HEK293 (cell line): Measurements from ENCODE around the gene TGFB2.

Experiments
- REPIN1 ChIP-seq: fragments of 450-650 bp; formaldehyde crosslinking; IDR thresholded peaks from 2 replicates; pipeline ENCODE4 v1.5.1; 2017; ENCODE audit warnings: missing biosample characterization, missing genetic modification characterization, low read depth
- ZBTB26 ChIP-seq: fragments of 450-650 bp; formaldehyde crosslinking; optimal IDR thresholded peaks from 2 replicates; pipeline ENCODE3; 2016; ENCODE audit warnings: missing biosample characterization, mild to moderate bottlenecking, missing genetic modification characterization
- ZEB2 ChIP-seq: fragments of 450-650 bp; formaldehyde crosslinking; IDR thresholded peaks from 2 replicates; pipeline ENCODE4 v1.5.1; 2016; ENCODE audit warnings: missing biosample characterization, missing genetic modification characterization
- ZNF248 ChIP-seq: fragments of 450-650 bp; formaldehyde crosslinking; IDR thresholded peaks from 2 replicates; pipeline ENCODE4 v1.5.1; 2017; ENCODE audit warnings: missing biosample characterization, missing genetic modification characterization
- TF ChIP-seq, protein P1 (sequence below): fragments of 450-650 bp; formaldehyde crosslinking; IDR thresholded peaks from 2 replicates; pipeline ENCODE4 v1.5.1; 2016; ENCODE audit warnings: missing biosample characterization, missing genetic modification characterization

DNA sequence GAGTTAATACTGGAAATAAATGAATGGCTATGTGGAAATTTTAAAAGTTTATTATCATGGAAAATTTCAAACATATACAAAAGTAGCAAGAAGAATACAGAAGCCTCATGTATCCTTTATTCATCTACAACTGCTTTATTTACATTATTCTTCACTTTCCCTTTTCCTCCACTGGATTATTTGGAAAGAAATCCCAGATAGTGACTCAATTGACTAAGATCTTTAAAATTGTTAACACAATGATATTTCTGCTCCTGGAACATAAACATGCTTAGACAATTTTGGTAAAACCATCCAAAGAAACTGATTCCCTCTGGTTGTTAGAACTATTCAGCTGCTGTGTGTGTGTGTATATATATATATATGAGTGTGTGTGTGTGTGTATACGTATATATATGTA, 116.2 kb downstream of the TGFB2 start:
- TF ChIP-seq, protein P1, sequence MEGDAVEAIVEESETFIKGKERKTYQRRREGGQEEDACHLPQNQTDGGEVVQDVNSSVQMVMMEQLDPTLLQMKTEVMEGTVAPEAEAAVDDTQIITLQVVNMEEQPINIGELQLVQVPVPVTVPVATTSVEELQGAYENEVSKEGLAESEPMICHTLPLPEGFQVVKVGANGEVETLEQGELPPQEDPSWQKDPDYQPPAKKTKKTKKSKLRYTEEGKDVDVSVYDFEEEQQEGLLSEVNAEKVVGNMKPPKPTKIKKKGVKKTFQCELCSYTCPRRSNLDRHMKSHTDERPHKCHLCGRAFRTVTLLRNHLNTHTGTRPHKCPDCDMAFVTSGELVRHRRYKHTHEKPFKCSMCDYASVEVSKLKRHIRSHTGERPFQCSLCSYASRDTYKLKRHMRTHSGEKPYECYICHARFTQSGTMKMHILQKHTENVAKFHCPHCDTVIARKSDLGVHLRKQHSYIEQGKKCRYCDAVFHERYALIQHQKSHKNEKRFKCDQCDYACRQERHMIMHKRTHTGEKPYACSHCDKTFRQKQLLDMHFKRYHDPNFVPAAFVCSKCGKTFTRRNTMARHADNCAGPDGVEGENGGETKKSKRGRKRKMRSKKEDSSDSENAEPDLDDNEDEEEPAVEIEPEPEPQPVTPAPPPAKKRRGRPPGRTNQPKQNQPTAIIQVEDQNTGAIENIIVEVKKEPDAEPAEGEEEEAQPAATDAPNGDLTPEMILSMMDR (tag by site-specific recombination) = no peak
- TF ChIP-seq ZBTB26 (tag by site-specific recombination) (no peak), ZEB2 (no peak), REPIN1 (tag by site-specific recombination) (no peak), ZNF248 (tag by site-specific recombination) (no peak)
